ENCODE results near the gene JAZF1. TPM values are rescaled to one million over a fixed set of nuclear protein-coding genes. Genes with fewer than 3 reads are reported as not detected.

JAZF1 gene
- total and polyA plus RNA-seq, 2 donors: 3.9 to 14.5 TPM

DNA sequence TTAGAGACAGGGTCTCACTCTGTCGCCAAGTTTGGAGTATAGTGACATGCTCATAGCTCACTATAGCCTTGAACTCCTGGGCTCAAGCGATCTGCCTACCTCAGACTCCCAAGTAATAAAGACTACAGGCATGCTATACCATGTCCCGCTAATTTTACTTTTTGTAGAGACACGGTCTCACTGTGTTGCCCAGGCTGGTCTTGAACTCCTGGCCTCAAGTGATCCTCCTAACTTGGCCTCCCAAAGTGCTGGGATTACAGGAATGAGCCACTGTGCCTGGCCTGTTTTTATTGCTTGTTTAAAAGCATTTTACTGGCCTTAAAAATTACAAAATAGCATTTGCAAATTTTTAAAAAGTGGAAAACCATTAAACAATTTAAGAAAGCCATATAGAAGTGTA, 135.0 kb downstream of the JAZF1 start:
- H3K4me3 ChIP-seq (ENCODE audit: low read length in 2 of 2): no peak overlapping the region
- H3K27me3 ChIP-seq (ENCODE audit: control insufficient read depth in 2 of 2, insufficient read depth in 1 of 2, low read length in 1 of 2): no peaks in the 10 kb centered on the region
- H3K27ac ChIP-seq (ENCODE audit: low read depth in 1 of 2, low read length in 1 of 2): no peak overlapping the region
- no peak for DNase-seq (ENCODE audit: low read depth in 6 of 9, low spot score in 9 of 9)
- no peaks in the 10 kb centered on the region for H3K9me3 ChIP-seq (ENCODE audit: control insufficient read depth in 2 of 2, insufficient read depth in 1 of 2, low read length in 1 of 2)
- WGBS: 99% methylated on average over 4 of the region's 4 CpGs
- no peaks in the 10 kb centered on the region for H3K4me1 ChIP-seq (ENCODE audit: control insufficient read depth in 2 of 2, insufficient read depth in 2 of 2, low read length in 2 of 2)
- no peaks in the 10 kb centered on the region for H3K36me3 ChIP-seq (ENCODE audit: control insufficient read depth in 2 of 2, insufficient read depth in 2 of 2, low read length in 1 of 2)

DNA sequence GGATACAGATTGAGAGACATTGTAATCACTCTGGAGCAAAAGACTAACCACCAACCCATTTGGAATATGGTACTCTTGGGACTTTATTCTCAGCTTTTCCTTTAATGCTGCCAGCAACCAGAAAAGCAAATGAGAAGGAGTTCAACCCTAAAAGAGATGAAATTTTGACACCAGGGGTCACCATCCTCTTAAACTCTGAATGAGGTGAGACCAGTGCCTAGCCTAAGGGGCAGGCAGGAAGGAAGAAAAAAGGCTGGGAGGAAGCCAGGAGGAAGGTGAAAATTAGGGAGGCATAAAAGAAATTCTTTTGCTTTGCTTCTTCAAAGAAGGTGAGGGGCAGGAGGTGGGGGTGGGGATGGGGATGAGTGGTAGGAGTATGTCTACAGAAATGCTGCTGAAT, 135.8 kb downstream of the JAZF1 start:
- Histone ChIP-seq H3K9me3 (ENCODE audit: control insufficient read depth in 2 of 2, insufficient read depth in 1 of 2, low read length in 1 of 2) (no peaks in the 10 kb centered on the region), H3K27me3 (ENCODE audit: control insufficient read depth in 2 of 2, insufficient read depth in 1 of 2, low read length in 1 of 2) (no peaks in the 10 kb centered on the region), H3K27ac (ENCODE audit: low read depth in 1 of 2, low read length in 1 of 2) (no peak overlapping the region), H3K4me3 (ENCODE audit: low read length in 2 of 2) (no peak overlapping the region), H3K4me1 (ENCODE audit: control insufficient read depth in 2 of 2, insufficient read depth in 2 of 2, low read length in 2 of 2) (no peaks in the 10 kb centered on the region), H3K36me3 (ENCODE audit: control insufficient read depth in 2 of 2, insufficient read depth in 2 of 2, low read length in 1 of 2) (no peaks in the 10 kb centered on the region)
- no peak for DNase-seq (ENCODE audit: low read depth in 6 of 9, low spot score in 9 of 9)

DNA sequence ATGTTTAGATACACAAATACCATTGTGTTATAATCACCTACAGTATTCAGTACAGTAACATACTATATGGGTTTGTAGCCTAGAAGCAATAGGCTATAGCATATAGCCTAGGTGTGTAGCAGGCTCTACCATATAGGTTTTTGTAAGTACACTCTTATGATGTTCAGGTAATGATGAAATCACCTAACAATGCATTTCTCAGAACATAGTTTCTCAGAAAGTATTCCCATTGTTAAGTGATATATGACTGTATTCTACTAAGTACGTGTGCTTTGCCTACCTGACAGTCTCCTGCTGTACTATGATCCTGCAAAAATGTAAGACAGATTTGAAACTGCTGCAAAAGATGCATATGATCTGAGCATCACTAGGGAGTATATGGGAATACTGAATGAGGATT, 137.9 kb downstream of the JAZF1 start:
- Histone ChIP-seq H3K9me3 (ENCODE audit: control insufficient read depth in 2 of 2, insufficient read depth in 1 of 2, low read length in 1 of 2) (no peaks in the 10 kb centered on the region), H3K27ac (ENCODE audit: low read depth in 1 of 2, low read length in 1 of 2) (no peak overlapping the region), H3K36me3 (ENCODE audit: control insufficient read depth in 2 of 2, insufficient read depth in 2 of 2, low read length in 1 of 2) (no peaks in the 10 kb centered on the region), H3K4me1 (ENCODE audit: control insufficient read depth in 2 of 2, insufficient read depth in 2 of 2, low read length in 2 of 2) (no peaks in the 10 kb centered on the region), H3K27me3 (ENCODE audit: control insufficient read depth in 2 of 2, insufficient read depth in 1 of 2, low read length in 1 of 2) (no peaks in the 10 kb centered on the region), H3K4me3 (ENCODE audit: low read length in 2 of 2) (no peak overlapping the region)
- 95% methylated on average over 1 of the region's 1 CpG for WGBS
- DNase-seq (ENCODE audit: low read depth in 6 of 9, low spot score in 9 of 9): no peak

DNA sequence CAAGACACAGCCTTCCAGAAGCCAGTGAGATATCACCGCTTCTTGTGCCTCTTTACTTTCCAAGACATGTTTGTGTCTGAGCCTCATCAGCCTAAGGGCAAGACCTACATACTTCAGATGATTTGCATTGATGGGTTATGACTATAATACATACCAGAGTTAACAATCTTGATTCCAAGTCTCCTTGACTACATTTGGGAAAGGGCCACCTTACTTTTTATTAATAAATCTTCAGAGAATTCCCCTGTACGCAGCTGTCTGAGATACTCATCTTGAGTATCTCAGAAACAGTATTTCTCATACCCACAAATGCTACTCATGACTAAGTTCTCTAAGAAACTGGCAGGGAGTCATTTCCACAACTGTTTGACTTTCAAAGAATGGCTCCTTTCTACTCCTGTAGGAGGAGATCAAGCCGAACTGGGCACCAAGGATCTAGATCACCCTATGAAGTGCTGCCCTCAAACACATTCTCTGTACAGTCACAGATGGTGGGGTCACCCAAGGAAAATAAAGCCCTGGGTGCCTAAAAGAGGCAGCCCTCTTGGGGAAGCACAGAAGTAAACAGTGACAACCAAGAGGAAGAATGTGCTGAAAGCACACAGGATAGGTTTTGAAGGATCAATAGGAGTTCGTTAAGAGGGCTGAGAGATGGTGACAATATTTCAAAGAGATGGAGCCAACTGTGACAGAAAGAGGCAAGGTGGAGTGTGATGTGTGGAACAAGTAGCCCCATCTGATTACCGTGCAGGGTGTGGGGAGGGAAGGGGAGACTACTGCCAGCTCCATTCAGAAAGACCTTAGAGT, 138.9 kb downstream of the JAZF1 start:
- no peaks in the 10 kb centered on the region for H3K9me3 ChIP-seq (ENCODE audit: control insufficient read depth in 2 of 2, insufficient read depth in 1 of 2, low read length in 1 of 2)
- no peak overlapping the region for H3K4me3 ChIP-seq (ENCODE audit: low read length in 2 of 2)
- no peak for DNase-seq (ENCODE audit: low read depth in 6 of 9, low spot score in 9 of 9)
- no peaks in the 10 kb centered on the region for H3K36me3 ChIP-seq (ENCODE audit: control insufficient read depth in 2 of 2, insufficient read depth in 2 of 2, low read length in 1 of 2)
- 95% methylated on average over 5 of the region's 5 CpGs for WGBS
- H3K27ac ChIP-seq (ENCODE audit: low read depth in 1 of 2, low read length in 1 of 2): no peak overlapping the region
- H3K27me3 ChIP-seq (ENCODE audit: control insufficient read depth in 2 of 2, insufficient read depth in 1 of 2, low read length in 1 of 2): no peaks in the 10 kb centered on the region
- H3K4me1 ChIP-seq (ENCODE audit: control insufficient read depth in 2 of 2, insufficient read depth in 2 of 2, low read length in 2 of 2): no peaks in the 10 kb centered on the region

DNA sequence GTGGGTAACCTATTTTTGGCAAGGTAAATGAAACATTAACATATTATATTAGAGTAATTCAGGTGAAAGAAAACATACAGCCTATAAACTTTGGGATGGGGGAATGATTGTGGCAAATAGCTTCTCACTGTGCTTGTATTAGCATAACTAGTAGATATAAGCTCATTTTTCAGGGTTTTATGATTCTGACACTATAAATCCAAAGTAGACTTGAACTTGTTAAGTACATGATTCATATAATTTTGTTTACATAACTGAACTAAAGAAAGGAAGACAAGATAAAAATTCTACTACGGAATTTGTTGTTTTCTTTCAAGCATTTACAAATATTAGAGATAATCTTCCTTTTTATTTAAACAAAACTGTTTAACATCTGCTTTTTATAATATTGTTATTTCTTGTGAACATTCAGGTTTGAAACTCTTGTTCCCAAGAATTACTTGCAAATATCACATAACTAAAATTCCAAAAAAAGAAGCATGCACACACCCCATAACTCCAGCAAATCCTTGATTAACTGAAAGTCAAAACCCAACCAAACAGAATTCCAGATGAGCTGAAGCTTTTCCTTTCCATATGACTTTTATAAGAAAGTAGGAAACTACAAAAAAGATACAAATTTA, 142.3 kb downstream of the JAZF1 start:
- H3K27me3 ChIP-seq (ENCODE audit: control insufficient read depth in 2 of 2, insufficient read depth in 1 of 2, low read length in 1 of 2): no peaks in the 10 kb centered on the region
- no peak overlapping the region for H3K27ac ChIP-seq (ENCODE audit: low read depth in 1 of 2, low read length in 1 of 2)
- H3K9me3 ChIP-seq (ENCODE audit: control insufficient read depth in 2 of 2, insufficient read depth in 1 of 2, low read length in 1 of 2): no peaks in the 10 kb centered on the region
- no peaks in the 10 kb centered on the region for H3K4me1 ChIP-seq (ENCODE audit: control insufficient read depth in 2 of 2, insufficient read depth in 2 of 2, low read length in 2 of 2)
- WGBS: 94% methylated on average over 1 of the region's 1 CpG
- H3K36me3 ChIP-seq (ENCODE audit: control insufficient read depth in 2 of 2, insufficient read depth in 2 of 2, low read length in 1 of 2): no peaks in the 10 kb centered on the region
- H3K4me3 ChIP-seq (ENCODE audit: low read length in 2 of 2): no peak overlapping the region
- DNase-seq (ENCODE audit: low read depth in 6 of 9, low spot score in 9 of 9): no peak

DNA sequence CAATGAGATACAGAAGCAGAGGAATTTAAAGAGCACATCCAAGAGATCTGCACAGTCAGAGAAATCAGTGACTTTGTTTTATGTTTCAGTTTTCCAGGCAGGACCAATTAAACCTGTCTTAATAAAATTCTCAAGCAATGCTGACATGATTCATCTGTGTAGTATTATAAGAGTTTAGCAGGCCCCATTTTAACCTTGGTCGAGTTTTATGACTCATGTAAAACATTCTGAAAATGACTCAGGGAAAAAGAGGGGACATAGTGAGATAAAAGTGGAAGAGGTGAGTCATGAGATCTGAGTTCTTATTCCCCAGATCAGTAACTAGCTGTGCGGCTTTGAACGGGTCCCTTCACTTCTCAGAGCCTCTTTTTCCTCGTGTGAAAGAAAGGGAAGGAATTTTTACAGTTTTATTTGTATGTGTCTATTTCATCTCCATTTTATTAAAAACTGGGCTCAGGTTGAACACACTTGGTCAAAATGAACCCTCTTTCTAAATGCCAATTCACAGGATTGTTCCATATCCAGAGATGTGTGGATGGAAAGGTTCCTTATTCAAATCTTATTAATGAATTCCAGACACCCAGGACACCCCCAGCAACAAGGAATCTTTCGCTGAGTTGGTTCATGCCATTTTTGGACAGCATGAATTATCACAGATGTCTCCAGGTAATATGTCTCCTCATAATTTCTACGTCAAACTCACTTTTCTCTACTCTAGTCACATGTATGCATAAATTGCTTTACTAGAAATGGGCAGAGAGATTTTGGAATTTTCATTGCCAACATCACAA, 143.2 kb downstream of the JAZF1 start:
- Histone ChIP-seq H3K4me3 (ENCODE audit: low read length in 2 of 2) (no peak overlapping the region), H3K36me3 (ENCODE audit: control insufficient read depth in 2 of 2, insufficient read depth in 2 of 2, low read length in 1 of 2) (no peaks in the 10 kb centered on the region), H3K27me3 (ENCODE audit: control insufficient read depth in 2 of 2, insufficient read depth in 1 of 2, low read length in 1 of 2) (no peaks in the 10 kb centered on the region), H3K27ac (ENCODE audit: low read depth in 1 of 2, low read length in 1 of 2) (no peak overlapping the region), H3K9me3 (ENCODE audit: control insufficient read depth in 2 of 2, insufficient read depth in 1 of 2, low read length in 1 of 2) (no peaks in the 10 kb centered on the region), H3K4me1 (ENCODE audit: control insufficient read depth in 2 of 2, insufficient read depth in 2 of 2, low read length in 2 of 2) (no peaks in the 10 kb centered on the region)
- 86% methylated on average over 6 of the region's 6 CpGs for WGBS
- no peak for DNase-seq (ENCODE audit: low read depth in 6 of 9, low spot score in 9 of 9)

DNA sequence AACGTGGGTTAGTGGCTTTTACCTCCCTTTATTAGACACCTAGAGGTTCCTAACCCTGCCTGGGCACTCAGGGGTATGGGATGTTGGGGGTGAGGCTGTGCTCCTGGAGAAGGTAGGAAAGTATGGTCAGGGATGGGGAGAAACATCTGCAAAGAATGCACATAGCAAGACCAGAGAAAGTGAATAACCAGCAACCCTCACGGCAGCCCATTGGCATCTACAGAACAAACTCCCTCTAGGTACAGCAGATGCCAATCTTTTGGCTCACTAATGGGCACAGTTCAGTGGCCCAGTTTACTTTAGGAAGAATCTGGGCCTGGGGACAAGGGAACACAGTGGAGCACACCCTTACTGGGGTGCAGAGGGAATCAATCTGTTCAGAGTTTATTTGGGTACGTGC, 143.9 kb downstream of the JAZF1 start:
- H3K27ac ChIP-seq (ENCODE audit: low read depth in 1 of 2, low read length in 1 of 2): no peak overlapping the region
- no peak for DNase-seq (ENCODE audit: low read depth in 6 of 9, low spot score in 9 of 9)
- no peaks in the 10 kb centered on the region for H3K27me3 ChIP-seq (ENCODE audit: control insufficient read depth in 2 of 2, insufficient read depth in 1 of 2, low read length in 1 of 2)
- no peaks in the 10 kb centered on the region for H3K4me1 ChIP-seq (ENCODE audit: control insufficient read depth in 2 of 2, insufficient read depth in 2 of 2, low read length in 2 of 2)
- H3K9me3 ChIP-seq (ENCODE audit: control insufficient read depth in 2 of 2, insufficient read depth in 1 of 2, low read length in 1 of 2): no peaks in the 10 kb centered on the region
- no peaks in the 10 kb centered on the region for H3K36me3 ChIP-seq (ENCODE audit: control insufficient read depth in 2 of 2, insufficient read depth in 2 of 2, low read length in 1 of 2)
- no peak overlapping the region for H3K4me3 ChIP-seq (ENCODE audit: low read length in 2 of 2)
- 88% methylated on average over 3 of the region's 3 CpGs for WGBS

DNA sequence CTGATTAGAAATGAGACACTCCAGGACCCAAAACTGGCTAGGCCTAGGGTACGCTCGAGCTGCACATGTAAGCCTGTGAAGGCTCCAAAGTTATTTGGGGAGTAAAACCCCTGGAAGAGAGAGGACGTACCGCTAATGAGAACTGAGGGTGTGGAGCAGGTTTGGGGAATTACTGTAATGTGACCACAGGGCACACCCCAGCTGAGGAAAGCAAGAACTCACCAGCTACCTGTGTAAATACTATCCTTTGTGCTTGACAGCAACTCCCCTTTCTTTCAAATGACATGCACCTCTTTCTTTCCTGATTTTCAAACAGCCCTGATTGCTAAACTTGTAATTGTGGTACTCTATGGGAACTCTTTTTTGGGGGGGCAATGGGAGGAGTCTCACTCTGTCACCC, 147.2 kb downstream of the JAZF1 start:
- H3K36me3 ChIP-seq (ENCODE audit: control insufficient read depth in 2 of 2, insufficient read depth in 2 of 2, low read length in 1 of 2): no peaks in the 10 kb centered on the region
- no peak for DNase-seq (ENCODE audit: low read depth in 6 of 9, low spot score in 9 of 9)
- no peaks in the 10 kb centered on the region for H3K4me1 ChIP-seq (ENCODE audit: control insufficient read depth in 2 of 2, insufficient read depth in 2 of 2, low read length in 2 of 2)
- 98% methylated on average over 4 of the region's 4 CpGs for WGBS
- H3K9me3 ChIP-seq (ENCODE audit: control insufficient read depth in 2 of 2, insufficient read depth in 1 of 2, low read length in 1 of 2): no peaks in the 10 kb centered on the region
- no peak overlapping the region for H3K4me3 ChIP-seq (ENCODE audit: low read length in 2 of 2)
- no peaks in the 10 kb centered on the region for H3K27me3 ChIP-seq (ENCODE audit: control insufficient read depth in 2 of 2, insufficient read depth in 1 of 2, low read length in 1 of 2)
- no peak overlapping the region for H3K27ac ChIP-seq (ENCODE audit: low read depth in 1 of 2, low read length in 1 of 2)

DNA sequence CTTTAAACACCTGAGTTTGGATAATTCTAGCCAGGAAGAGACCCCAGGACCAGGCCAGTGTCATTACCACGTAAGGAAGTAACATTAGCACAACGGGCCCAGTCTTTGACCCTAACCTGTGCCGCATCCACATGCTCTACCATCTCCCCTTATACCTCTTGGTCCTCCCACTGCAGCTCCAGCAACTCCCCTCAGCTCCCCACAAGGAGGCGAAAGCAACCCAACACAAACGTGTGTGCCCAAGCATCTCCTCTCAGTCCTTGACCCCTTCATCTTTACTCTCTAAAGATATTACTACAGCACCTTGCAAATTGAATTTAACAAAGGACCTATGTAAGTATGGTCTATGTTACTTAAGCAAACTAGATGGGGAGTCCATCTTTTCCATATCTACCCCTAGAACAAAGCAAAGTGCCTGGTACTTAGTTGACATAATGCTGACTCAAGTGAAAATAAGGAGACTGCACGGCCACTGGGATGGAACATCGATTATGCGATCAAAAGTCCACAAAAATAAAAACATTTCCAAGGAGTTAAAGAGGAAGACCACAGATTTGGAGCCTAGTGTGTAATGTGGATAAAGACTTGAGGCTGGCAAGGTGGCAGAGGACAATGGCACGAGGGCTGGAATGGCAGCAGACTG, 147.7 kb downstream of the JAZF1 start:
- Histone ChIP-seq H3K27me3 (ENCODE audit: control insufficient read depth in 2 of 2, insufficient read depth in 1 of 2, low read length in 1 of 2) (no peaks in the 10 kb centered on the region), H3K9me3 (ENCODE audit: control insufficient read depth in 2 of 2, insufficient read depth in 1 of 2, low read length in 1 of 2) (no peaks in the 10 kb centered on the region), H3K36me3 (ENCODE audit: control insufficient read depth in 2 of 2, insufficient read depth in 2 of 2, low read length in 1 of 2) (no peaks in the 10 kb centered on the region), H3K4me3 (ENCODE audit: low read length in 2 of 2) (no peak overlapping the region), H3K27ac (ENCODE audit: low read depth in 1 of 2, low read length in 1 of 2) (no peak overlapping the region), H3K4me1 (ENCODE audit: control insufficient read depth in 2 of 2, insufficient read depth in 2 of 2, low read length in 2 of 2) (no peaks in the 10 kb centered on the region)
- 95% methylated on average over 9 of the region's 9 CpGs for whole genome bisulfite sequencing
- no peak for DNase-seq (ENCODE audit: low read depth in 6 of 9, low spot score in 9 of 9)

Measured in thymus (tissue), 11 donors.